HCT116 (cell line): ENCODE measurements around the gene PPEF2.

Experiments
- CEBPB ChIP-seq: IDR thresholded peaks from 2 replicates; pipeline ENCODE4 v1.6.1; 2012; ENCODE audit warnings: low read depth
- ELF1 ChIP-seq: IDR thresholded peaks from 2 replicates; pipeline ENCODE4 v1.6.1; 2012; ENCODE audit warnings: low read depth, borderline replicate concordance
- EZH2 ChIP-seq: fragments of 200-600 bp; sonication (generic); IDR thresholded peaks from 2 replicates; pipeline ENCODE4 v1.6.1; 2017; ENCODE audit warnings: antibody characterized with exemption, mixed run types
- EZH2phosphoT487 ChIP-seq: fragments of 200-600 bp; IDR thresholded peaks from 2 replicates; pipeline ENCODE4 v1.6.1; 2018; ENCODE audit warnings: antibody characterized with exemption, borderline replicate concordance
- FOSL1 ChIP-seq: IDR thresholded peaks from 2 replicates; pipeline ENCODE4 v1.6.1; 2012; ENCODE audit warnings: low read depth
- POLR2A ChIP-seq: IDR thresholded peaks from 2 replicates; pipeline ENCODE4 v1.7.0; 2011; ENCODE audit warnings: borderline replicate concordance; ENCODE audit not compliant: insufficient read depth, insufficient read length; ENCODE audit errors: extremely low read depth
- POLR2AphosphoS5 ChIP-seq: IDR thresholded peaks from 2 replicates; pipeline ENCODE4 v1.6.1; 2011; ENCODE audit warnings: mild to moderate bottlenecking, low read depth, low read length, moderate library complexity
- RAD21 ChIP-seq: IDR thresholded peaks from 2 replicates; pipeline ENCODE4 v1.6.1; 2012; ENCODE audit warnings: low read depth, mild to moderate bottlenecking
- YY1 ChIP-seq: IDR thresholded peaks from 2 replicates; pipeline ENCODE4 v1.6.1; 2011; ENCODE audit warnings: low read length, low read depth, moderate library complexity, mild to moderate bottlenecking; ENCODE audit not compliant: insufficient replicate concordance; ENCODE audit errors: extremely low read depth
- ZFX ChIP-seq: fragments of 450-650 bp; IDR thresholded peaks from 2 replicates; pipeline ENCODE4 v1.6.1; 2017
- TF ChIP-seq, protein P1 (sequence below): IDR thresholded peaks from 2 replicates; pipeline ENCODE4 v1.6.1; 2011; ENCODE audit warnings: mild to moderate bottlenecking, low read length, moderate library complexity; ENCODE audit not compliant: insufficient replicate concordance; ENCODE audit errors: extremely low read depth
- TF ChIP-seq, protein P2 (sequence below), 3 experiments: fragments of 200-600 bp in 1 of 3; sonication (generic) in 1 of 3; IDR thresholded peaks in 2 of 3; conservative IDR thresholded peaks in 1 of 3; 2 replicates each; pipeline ENCODE4 v1.5.1; 2012 to 2017; ENCODE audit warnings: low read depth in 2 of 3, low read length in 2 of 3, antibody characterized with exemption in 1 of 3, borderline replicate concordance in 1 of 3, control low read depth in 1 of 3, mild to moderate bottlenecking in 1 of 3, mixed read lengths in 1 of 3, mixed run types in 1 of 3, moderate library complexity in 1 of 3; ENCODE audit not compliant: insufficient read depth in 1 of 3
- TF ChIP-seq, protein P3 (sequence below): IDR thresholded peaks from 2 replicates; pipeline ENCODE4 v1.6.1; 2012
- TF ChIP-seq, protein P4 (sequence below): IDR thresholded peaks from 2 replicates; pipeline ENCODE4 v1.6.1; 2012; ENCODE audit warnings: low read depth

- TF ChIP-seq, protein P1, sequence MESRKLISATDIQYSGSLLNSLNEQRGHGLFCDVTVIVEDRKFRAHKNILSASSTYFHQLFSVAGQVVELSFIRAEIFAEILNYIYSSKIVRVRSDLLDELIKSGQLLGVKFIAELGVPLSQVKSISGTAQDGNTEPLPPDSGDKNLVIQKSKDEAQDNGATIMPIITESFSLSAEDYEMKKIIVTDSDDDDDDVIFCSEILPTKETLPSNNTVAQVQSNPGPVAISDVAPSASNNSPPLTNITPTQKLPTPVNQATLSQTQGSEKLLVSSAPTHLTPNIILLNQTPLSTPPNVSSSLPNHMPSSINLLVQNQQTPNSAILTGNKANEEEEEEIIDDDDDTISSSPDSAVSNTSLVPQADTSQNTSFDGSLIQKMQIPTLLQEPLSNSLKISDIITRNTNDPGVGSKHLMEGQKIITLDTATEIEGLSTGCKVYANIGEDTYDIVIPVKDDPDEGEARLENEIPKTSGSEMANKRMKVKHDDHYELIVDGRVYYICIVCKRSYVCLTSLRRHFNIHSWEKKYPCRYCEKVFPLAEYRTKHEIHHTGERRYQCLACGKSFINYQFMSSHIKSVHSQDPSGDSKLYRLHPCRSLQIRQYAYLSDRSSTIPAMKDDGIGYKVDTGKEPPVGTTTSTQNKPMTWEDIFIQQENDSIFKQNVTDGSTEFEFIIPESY: no peak
- no peak for TF ChIP-seq EZH2
- TF ChIP-seq, protein P2, sequence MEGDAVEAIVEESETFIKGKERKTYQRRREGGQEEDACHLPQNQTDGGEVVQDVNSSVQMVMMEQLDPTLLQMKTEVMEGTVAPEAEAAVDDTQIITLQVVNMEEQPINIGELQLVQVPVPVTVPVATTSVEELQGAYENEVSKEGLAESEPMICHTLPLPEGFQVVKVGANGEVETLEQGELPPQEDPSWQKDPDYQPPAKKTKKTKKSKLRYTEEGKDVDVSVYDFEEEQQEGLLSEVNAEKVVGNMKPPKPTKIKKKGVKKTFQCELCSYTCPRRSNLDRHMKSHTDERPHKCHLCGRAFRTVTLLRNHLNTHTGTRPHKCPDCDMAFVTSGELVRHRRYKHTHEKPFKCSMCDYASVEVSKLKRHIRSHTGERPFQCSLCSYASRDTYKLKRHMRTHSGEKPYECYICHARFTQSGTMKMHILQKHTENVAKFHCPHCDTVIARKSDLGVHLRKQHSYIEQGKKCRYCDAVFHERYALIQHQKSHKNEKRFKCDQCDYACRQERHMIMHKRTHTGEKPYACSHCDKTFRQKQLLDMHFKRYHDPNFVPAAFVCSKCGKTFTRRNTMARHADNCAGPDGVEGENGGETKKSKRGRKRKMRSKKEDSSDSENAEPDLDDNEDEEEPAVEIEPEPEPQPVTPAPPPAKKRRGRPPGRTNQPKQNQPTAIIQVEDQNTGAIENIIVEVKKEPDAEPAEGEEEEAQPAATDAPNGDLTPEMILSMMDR (IDR thresholded peaks at IDR 0.05 in 2 of 3, conservative IDR thresholded peaks at IDR 0.05 in 1 of 3; ENCODE audit: borderline replicate concordance in 1 of 3, insufficient read depth in 1 of 3, low read depth in 2 of 3, low read length in 2 of 3): no peak
- TF ChIP-seq POLR2A: no peak
- no peak for TF ChIP-seq YY1
- no peak for TF ChIP-seq EZH2phosphoT487
- TF ChIP-seq, protein P3, sequence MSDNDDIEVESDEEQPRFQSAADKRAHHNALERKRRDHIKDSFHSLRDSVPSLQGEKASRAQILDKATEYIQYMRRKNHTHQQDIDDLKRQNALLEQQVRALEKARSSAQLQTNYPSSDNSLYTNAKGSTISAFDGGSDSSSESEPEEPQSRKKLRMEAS: no peak
- no peak for TF ChIP-seq CEBPB
- TF ChIP-seq, protein P4, sequence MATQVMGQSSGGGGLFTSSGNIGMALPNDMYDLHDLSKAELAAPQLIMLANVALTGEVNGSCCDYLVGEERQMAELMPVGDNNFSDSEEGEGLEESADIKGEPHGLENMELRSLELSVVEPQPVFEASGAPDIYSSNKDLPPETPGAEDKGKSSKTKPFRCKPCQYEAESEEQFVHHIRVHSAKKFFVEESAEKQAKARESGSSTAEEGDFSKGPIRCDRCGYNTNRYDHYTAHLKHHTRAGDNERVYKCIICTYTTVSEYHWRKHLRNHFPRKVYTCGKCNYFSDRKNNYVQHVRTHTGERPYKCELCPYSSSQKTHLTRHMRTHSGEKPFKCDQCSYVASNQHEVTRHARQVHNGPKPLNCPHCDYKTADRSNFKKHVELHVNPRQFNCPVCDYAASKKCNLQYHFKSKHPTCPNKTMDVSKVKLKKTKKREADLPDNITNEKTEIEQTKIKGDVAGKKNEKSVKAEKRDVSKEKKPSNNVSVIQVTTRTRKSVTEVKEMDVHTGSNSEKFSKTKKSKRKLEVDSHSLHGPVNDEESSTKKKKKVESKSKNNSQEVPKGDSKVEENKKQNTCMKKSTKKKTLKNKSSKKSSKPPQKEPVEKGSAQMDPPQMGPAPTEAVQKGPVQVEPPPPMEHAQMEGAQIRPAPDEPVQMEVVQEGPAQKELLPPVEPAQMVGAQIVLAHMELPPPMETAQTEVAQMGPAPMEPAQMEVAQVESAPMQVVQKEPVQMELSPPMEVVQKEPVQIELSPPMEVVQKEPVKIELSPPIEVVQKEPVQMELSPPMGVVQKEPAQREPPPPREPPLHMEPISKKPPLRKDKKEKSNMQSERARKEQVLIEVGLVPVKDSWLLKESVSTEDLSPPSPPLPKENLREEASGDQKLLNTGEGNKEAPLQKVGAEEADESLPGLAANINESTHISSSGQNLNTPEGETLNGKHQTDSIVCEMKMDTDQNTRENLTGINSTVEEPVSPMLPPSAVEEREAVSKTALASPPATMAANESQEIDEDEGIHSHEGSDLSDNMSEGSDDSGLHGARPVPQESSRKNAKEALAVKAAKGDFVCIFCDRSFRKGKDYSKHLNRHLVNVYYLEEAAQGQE: no peak
- no peak for TF ChIP-seq ELF1
- no peak for TF ChIP-seq POLR2AphosphoS5
- no peak for TF ChIP-seq ZFX
- TF ChIP-seq RAD21: no peak
- no peak for TF ChIP-seq FOSL1
Observed at GRCh38 chr4:75820676-75821075, 81.6 kb downstream of the PPEF2 start.
